ENCODE results near the gene NOC4L. TPM values are rescaled to one million over a fixed set of nuclear protein-coding genes. Genes with fewer than 3 reads are reported as not detected.

NOC4L gene
- total RNA-seq, 1 donor from 2014 or later = 29.1 TPM

- Mint-ChIP-seq H3K9me3 (no peaks in the 10 kb centered on the region), H3K27ac (no peak overlapping the region), H3K27me3 (no peaks in the 10 kb centered on the region), H3K4me1 (no peaks in the 10 kb centered on the region), H3K36me3 (ENCODE audit: low read depth) (peaks cover 65% of the 10 kb centered on the region), H3K4me3 (no peak overlapping the region)
- DNase-seq (no peak), ATAC-seq (ENCODE audit: low read depth) (no peak)
- CTCF ChIA-PET = no interaction called here
- POLR2A ChIA-PET = no interaction called here
- intact Hi-C loops (cut with micrococcal nuclease) = no loop called here
- TF ChIP-seq CTCF (IDR thresholded peaks at IDR 0.05) = no peak
Measured at GRCh38 chr12:132115500-132115899, 28.8 kb upstream of the NOC4L start.

- CTCF ChIA-PET = no interaction called here
- Mint-ChIP-seq H3K4me1 (no peaks in the 10 kb centered on the region), H3K9me3 (no peaks in the 10 kb centered on the region), H3K4me3 (no peak overlapping the region), H3K36me3 (ENCODE audit: low read depth) (peaks cover 59% of the 10 kb centered on the region), H3K27me3 (no peaks in the 10 kb centered on the region), H3K27ac (no peak overlapping the region)
- DNase-seq (no peak), ATAC-seq (ENCODE audit: low read depth) (no peak)
- no peak for TF ChIP-seq CTCF (IDR thresholded peaks at IDR 0.05)
- POLR2A ChIA-PET = no interaction called here
- intact Hi-C loops (cut with micrococcal nuclease) = no loop called here
Measured at GRCh38 chr12:132116709-132117557, 27.3 kb upstream of the NOC4L start.

- Mint-ChIP-seq H3K9me3 (no peaks in the 10 kb centered on the region), H3K4me3 (no peak overlapping the region), H3K36me3 (ENCODE audit: low read depth) (peaks cover 62% of the 10 kb centered on the region), H3K27me3 (no peaks in the 10 kb centered on the region), H3K4me1 (no peaks in the 10 kb centered on the region), H3K27ac (no peak overlapping the region)
- ChIA-PET POLR2A (no interaction called here), CTCF (no interaction called here)
- ATAC-seq (ENCODE audit: low read depth) (no peak), DNase-seq (no peak)
- TF ChIP-seq CTCF (IDR thresholded peaks at IDR 0.05) = no peak
- intact Hi-C loops (cut with micrococcal nuclease) = no loop called here
Measured at GRCh38 chr12:132117558-132117875, 26.7 kb upstream of the NOC4L start.

GRCh38 chr12:132118876-132119275 lies 25.4 kb upstream of the NOC4L start:
- Mint-ChIP-seq H3K27ac (no peak overlapping the region), H3K4me1 (no peaks in the 10 kb centered on the region), H3K4me3 (no peak overlapping the region), H3K27me3 (no peaks in the 10 kb centered on the region), H3K9me3 (no peaks in the 10 kb centered on the region), H3K36me3 (ENCODE audit: low read depth) (peaks cover 57% of the 10 kb centered on the region)
- intact Hi-C loops (cut with micrococcal nuclease) = no loop called here
- no peak for ATAC-seq (ENCODE audit: low read depth)
- no peak for TF ChIP-seq CTCF (IDR thresholded peaks at IDR 0.05)
- ChIA-PET POLR2A (no interaction called here), CTCF (no interaction called here)
- DNase-seq = no peak

- TF ChIP-seq CTCF (IDR thresholded peaks at IDR 0.05) = no peak
- Mint-ChIP-seq H3K27ac (no peak overlapping the region), H3K4me3 (no peak overlapping the region), H3K9me3 (no peaks in the 10 kb centered on the region), H3K27me3 (no peaks in the 10 kb centered on the region), H3K4me1 (no peaks in the 10 kb centered on the region), H3K36me3 (ENCODE audit: low read depth) (peaks cover 56% of the 10 kb centered on the region)
- ATAC-seq (ENCODE audit: low read depth) = no peak
- no peak for DNase-seq
- POLR2A ChIA-PET = no interaction called here
- CTCF ChIA-PET = no interaction called here
- intact Hi-C loops (cut with micrococcal nuclease) = no loop called here
Measured at GRCh38 chr12:132121283-132121682, 23.0 kb upstream of the NOC4L start.
